Measurements from ENCODE around the gene MRPL39. TPM values are rescaled to one million over a fixed set of nuclear protein-coding genes. Genes with fewer than 3 reads are reported as not detected.
A peak's percentile ranks its signal among the peaks of the same experiment; 100 is the strongest.

Gene MRPL39
- total RNA-seq, 2 donors from 2014 or later = 44.0 to 50.2 TPM

DNA sequence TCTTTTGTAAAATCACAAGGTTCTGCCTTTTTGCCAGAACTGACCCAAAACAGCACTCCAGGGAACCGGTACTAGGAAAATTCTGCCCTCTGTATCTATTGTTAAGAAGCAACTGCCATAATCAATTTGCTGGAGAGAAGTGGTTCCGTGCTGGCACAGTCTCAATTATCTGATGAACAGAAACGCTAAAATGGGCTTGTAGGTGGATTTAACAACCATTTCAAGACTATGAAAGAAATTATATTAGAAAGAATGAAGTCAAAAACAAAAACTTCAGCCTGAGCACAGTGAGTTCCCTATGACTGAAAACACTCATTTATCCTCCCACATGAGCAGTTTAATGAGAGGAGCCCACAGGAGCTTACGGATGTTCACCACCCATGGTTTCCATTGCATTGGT lies 36.2 kb upstream of the MRPL39 start:
- H3K36me3 ChIP-seq = no peaks in the 10 kb centered on the region
- H3K27me3 ChIP-seq = peaks cover 13% of the 10 kb centered on the region
- no peaks in the 10 kb centered on the region for H3K9me3 ChIP-seq
- H3K4me3 ChIP-seq = no peak overlapping the region
- DNase-seq = no peak
- no peak overlapping the region for H3K9ac ChIP-seq (ENCODE audit: low read depth in 2 of 2, low read length in 2 of 2)
- TF ChIP-seq, protein P1, sequence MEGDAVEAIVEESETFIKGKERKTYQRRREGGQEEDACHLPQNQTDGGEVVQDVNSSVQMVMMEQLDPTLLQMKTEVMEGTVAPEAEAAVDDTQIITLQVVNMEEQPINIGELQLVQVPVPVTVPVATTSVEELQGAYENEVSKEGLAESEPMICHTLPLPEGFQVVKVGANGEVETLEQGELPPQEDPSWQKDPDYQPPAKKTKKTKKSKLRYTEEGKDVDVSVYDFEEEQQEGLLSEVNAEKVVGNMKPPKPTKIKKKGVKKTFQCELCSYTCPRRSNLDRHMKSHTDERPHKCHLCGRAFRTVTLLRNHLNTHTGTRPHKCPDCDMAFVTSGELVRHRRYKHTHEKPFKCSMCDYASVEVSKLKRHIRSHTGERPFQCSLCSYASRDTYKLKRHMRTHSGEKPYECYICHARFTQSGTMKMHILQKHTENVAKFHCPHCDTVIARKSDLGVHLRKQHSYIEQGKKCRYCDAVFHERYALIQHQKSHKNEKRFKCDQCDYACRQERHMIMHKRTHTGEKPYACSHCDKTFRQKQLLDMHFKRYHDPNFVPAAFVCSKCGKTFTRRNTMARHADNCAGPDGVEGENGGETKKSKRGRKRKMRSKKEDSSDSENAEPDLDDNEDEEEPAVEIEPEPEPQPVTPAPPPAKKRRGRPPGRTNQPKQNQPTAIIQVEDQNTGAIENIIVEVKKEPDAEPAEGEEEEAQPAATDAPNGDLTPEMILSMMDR (IDR thresholded peaks at IDR 0.05) = no peak
- no peak overlapping the region for H3K27ac ChIP-seq
- intact Hi-C loops (cut with DNase I) = no loop called here
- H3K4me1 ChIP-seq = no peaks in the 10 kb centered on the region

DNA sequence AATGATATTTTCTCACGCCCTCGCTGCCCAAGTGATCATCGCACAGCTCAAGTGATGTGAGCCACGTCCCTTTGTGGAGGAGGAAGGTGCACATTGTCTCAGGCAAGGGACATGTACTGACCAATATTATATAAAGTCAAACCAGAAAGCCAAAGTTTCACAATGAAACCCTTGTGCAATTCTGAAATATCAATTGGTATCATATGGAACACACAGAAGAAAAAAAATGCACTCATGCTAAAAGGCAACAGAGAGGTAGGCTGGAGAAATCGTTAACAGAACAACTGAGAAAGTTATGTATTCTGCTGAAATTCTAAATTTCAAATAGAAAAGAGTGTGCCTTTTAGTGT lies 33.6 kb upstream of the MRPL39 start:
- Histone ChIP-seq H3K36me3 (no peaks in the 10 kb centered on the region), H3K27ac (no peak overlapping the region), H3K4me3 (no peak overlapping the region), H3K9ac (ENCODE audit: low read depth in 2 of 2, low read length in 2 of 2) (no peak overlapping the region), H3K27me3 (peaks cover 17% of the 10 kb centered on the region), H3K4me1 (no peaks in the 10 kb centered on the region), H3K9me3 (no peaks in the 10 kb centered on the region)
- DNase-seq = no peak
- TF ChIP-seq, protein P1 (IDR thresholded peaks at IDR 0.05) = no peak
- intact Hi-C loops (cut with DNase I) = no loop called here

DNA sequence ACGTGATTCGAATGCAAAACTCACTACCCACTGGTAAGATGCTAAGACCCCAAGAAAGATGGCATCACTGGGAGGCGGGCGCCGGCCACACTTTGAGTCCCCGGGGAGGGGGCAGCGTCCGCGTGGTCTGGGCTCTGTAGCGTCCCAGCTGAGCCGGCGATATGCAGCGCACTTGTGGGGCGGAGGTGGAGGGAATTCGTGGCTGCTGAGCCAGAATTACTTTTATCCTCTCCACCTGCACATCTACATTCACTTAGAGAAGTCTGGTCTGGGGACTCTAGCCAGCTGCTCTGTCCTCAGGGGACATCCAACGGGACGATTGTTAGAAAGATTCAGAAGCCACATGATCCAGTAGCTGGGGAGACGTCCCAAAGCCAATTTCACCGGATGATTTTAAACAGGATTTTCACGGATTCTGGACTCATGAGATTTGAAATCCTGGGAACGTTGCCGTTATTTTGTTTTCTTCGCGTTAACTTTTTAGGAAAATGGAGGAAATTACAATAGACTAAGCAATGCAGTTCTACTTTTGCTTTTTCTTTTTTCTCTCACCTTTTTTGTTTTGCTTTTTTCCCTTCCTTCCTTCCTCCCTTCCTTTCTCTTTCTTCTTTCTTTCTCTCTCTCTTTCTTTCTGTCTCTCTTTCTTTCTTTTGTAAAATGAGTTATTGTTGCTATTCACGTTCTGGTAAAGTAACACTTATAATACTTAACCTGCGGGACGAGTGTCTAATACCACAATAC lies 33.1 kb upstream of the MRPL39 start:
- no peaks in the 10 kb centered on the region for H3K4me1 ChIP-seq
- no peaks in the 10 kb centered on the region for H3K36me3 ChIP-seq
- peak overlapping the region in 1 of 2 donors; percentile 66 for H3K9ac ChIP-seq (ENCODE audit: low read depth in 2 of 2, low read length in 2 of 2)
- H3K27me3 ChIP-seq = peaks cover 17% of the 10 kb centered on the region
- DNase-seq = peak; percentile 22
- H3K9me3 ChIP-seq = no peaks in the 10 kb centered on the region
- intact Hi-C loops (cut with DNase I) = no loop called here
- TF ChIP-seq, protein P1 (IDR thresholded peaks at IDR 0.05) = no peak
- H3K27ac ChIP-seq = no peak overlapping the region
- H3K4me3 ChIP-seq = peak overlapping the region; percentile 52

DNA sequence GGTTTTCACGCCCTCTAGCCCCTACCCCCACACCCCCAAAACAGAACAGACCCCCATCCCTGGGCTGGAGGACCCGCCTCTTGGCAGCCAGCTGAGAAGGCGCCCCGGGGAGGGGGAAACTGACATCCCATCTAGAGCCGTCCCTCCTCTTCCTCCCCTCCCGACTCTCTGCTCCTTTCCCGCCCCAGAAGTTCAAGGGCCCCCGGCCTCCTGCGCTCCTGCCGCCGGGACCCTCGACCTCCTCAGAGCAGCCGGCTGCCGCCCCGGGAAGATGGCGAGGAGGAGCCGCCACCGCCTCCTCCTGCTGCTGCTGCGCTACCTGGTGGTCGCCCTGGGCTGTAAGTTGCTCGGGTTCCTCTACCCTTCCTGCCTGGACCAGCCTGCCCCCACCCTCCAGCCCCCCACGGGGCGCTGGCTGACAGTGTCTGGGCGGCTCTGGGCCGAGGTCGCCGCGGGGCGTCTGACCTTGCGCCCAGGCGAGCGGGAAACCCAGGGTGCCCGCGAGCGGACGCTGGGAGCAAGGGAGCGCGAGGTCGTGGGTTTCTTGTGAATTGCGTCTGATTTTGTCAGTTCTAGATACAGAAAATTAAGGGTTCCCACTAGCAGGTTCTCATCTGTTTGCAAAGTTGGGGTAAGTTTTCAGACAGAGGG lies 32.4 kb upstream of the MRPL39 start:
- H3K27me3 ChIP-seq = peaks cover 17% of the 10 kb centered on the region
- TF ChIP-seq, protein P1 (IDR thresholded peaks at IDR 0.05) = no peak
- H3K27ac ChIP-seq = peak overlapping the region; percentile 37
- no peaks in the 10 kb centered on the region for H3K4me1 ChIP-seq
- no peak for DNase-seq
- H3K9me3 ChIP-seq = no peaks in the 10 kb centered on the region
- H3K4me3 ChIP-seq = peak overlapping the region; percentile 52
- peak overlapping the region in 1 of 2 donors; percentile 66 for H3K9ac ChIP-seq (ENCODE audit: low read depth in 2 of 2, low read length in 2 of 2)
- H3K36me3 ChIP-seq = no peaks in the 10 kb centered on the region
- intact Hi-C loops (cut with DNase I) = no loop called here

DNA sequence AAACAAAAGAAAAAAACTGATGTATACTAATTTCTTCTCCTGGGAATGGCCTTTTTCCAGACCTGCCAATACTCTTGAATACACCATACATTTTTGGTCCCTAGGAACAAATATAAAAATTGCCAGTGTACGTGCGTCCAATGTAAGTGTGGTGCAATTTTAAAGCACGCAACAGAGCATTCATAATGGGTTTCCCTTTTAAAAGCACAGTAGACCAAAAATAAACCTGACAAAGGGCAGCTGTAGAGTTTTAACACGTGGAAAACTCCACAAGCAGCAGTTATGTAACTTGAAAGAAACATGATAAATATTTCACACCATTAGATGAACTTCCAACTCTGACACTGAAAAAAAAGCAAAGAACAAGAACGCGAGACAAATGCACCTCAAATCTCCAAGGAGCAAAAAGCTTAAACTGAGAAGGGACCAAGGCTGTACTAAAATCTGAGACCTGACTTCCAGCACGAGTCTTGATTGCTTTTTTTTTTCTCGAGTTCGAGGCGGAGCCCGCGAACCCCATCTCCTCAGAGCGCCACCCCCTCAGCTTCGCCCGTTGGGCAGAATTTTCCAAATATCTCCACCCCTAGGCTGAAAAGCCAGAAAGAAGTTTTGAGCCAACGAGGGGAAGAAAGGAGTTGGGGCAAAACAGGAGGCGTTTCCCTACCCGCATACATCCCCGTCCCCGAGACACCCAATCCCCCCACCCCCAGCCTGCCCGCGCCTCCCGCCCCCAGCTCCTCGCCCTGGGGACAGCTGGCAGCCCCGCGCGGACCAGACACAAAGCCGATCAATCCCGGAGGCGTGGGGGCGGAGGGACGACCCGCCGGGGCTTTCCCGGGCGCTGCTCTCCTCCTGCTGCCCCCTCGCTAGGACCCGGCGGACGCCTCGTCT lies 31.6 kb upstream of the MRPL39 start, which contains the start of gene JAM2:
JAM2 (plus strand) TSS at position 599 of the 891 bp plus-strand sequence. CDS start 564 bp downstream, outside the sequence.
- no peaks in the 10 kb centered on the region for H3K9me3 ChIP-seq
- peak within 1 kb of the TSS; percentile 52 for H3K4me3 ChIP-seq
- H3K9ac ChIP-seq (ENCODE audit: low read depth in 2 of 2, low read length in 2 of 2) = peak within 1 kb of the TSS in 1 of 2 donors; percentile 66
- intact Hi-C loops (cut with DNase I) = no loop called here
- peak; percentile 21 for DNase-seq
- no peaks in the 10 kb centered on the region for H3K36me3 ChIP-seq
- peaks cover 17% of the 10 kb centered on the region for H3K27me3 ChIP-seq
- TF ChIP-seq, protein P1 (IDR thresholded peaks at IDR 0.05) = no peak
- H3K4me1 ChIP-seq = no peaks in the 10 kb centered on the region
- peak within 1 kb of the TSS; percentile 37 for H3K27ac ChIP-seq
